H1 (cell line): ENCODE results near the gene PDRG1. TPM values are rescaled to one million over a fixed set of nuclear protein-coding genes. Genes with fewer than 3 reads are reported as not detected.

Source experiments
- CTCF ChIA-PET: fragments of 300-600 bp; sonication (Branson Sonifier 250); formaldehyde crosslinking; loops from one replicate; lab custom pipeline; 2021; ENCODE audit not compliant: partially characterized antibody; lab: Charles Lee
- POLR2A ChIA-PET: fragments of 300-600 bp; sonication (Branson Sonifier 250); formaldehyde crosslinking; loops from one replicate; lab custom pipeline; 2021; ENCODE audit warnings: inconsistent platforms; ENCODE audit not compliant: partially characterized antibody; lab: Charles Lee
- DNase-seq, 2 experiments: peaks; one replicate each; pipeline versions ENCODE4 v3.0.0 to v3.0.0-alpha.2; 2010 to 2022; ENCODE audit warnings: low spot score in 2 of 2, low read depth in 1 of 2, mixed read lengths in 1 of 2
- FAIRE-seq: peaks from 2 replicates; lab custom pipeline; 2011; peaks lifted over from hg19 to GRCh38; lab: Jason Lieb, UNC
- H2AFZ ChIP-seq: 2 replicates; pipeline ENCODE4 v1.8.1; 2012; ENCODE audit warnings: low read length, inconsistent platforms
- H2AK5ac ChIP-seq: 2 replicates; pipeline ENCODE4 v1.6.1; 2013; ENCODE audit warnings: low read depth, low read length
- H2BK120ac ChIP-seq: replicated peaks from 2 replicates; pipeline ENCODE3; 2013; ENCODE audit warnings: low read depth, low read length, inconsistent platforms
- H2BK12ac ChIP-seq: 2 replicates; pipeline ENCODE4 v1.6.1; 2013; ENCODE audit warnings: low read depth, low read length
- H2BK15ac ChIP-seq: 2 replicates; pipeline ENCODE4 v1.6.1; 2013; ENCODE audit warnings: low read length
- H2BK20ac ChIP-seq: 2 replicates; pipeline ENCODE4 v1.6.1; 2013; ENCODE audit warnings: low read length
- H2BK5ac ChIP-seq: 2 replicates; pipeline ENCODE4 v1.6.1; 2013; ENCODE audit warnings: low read depth, low read length
- H3K14ac ChIP-seq: 2 replicates; pipeline ENCODE4 v1.6.1; 2013; ENCODE audit warnings: inconsistent platforms; ENCODE audit not compliant: insufficient read length
- H3K18ac ChIP-seq: 2 replicates; pipeline ENCODE4 v1.6.1; 2013; ENCODE audit warnings: low read length; ENCODE audit errors: extremely low read depth
- H3K23ac ChIP-seq: 2 replicates; pipeline ENCODE4 v1.6.1; 2013; ENCODE audit warnings: inconsistent platforms; ENCODE audit not compliant: insufficient read length
- H3K23me2 ChIP-seq: 2 replicates; pipeline ENCODE4 v1.6.1; 2013; ENCODE audit warnings: low read depth, low read length
- H3K27ac ChIP-seq: 2 replicates; pipeline ENCODE4 v1.6.1; 2011; ENCODE audit warnings: low read depth, low read length, inconsistent platforms
- H3K27me3 ChIP-seq, 4 experiments: replicated peaks in 1 of 4; 1 replicate in 1 of 4; 2 replicates in 3 of 4; pipeline versions ENCODE4 v1.6.1 to v1.8.1; 2011 to 2013; ENCODE audit warnings: low read length in 3 of 4, mild to moderate bottlenecking in 3 of 4, inconsistent platforms in 2 of 4, mixed read lengths in 2 of 4, moderate library complexity in 1 of 4; ENCODE audit not compliant: control insufficient read depth in 3 of 4, insufficient read depth in 3 of 4; ENCODE audit errors: extremely low read depth in 1 of 4
- H3K36me3 ChIP-seq, 4 experiments: 2 replicates each; pipeline versions ENCODE4 v1.6.1 to v1.8.1; 2011 to 2013; ENCODE audit warnings: mild to moderate bottlenecking in 4 of 4, low read length in 3 of 4, moderate library complexity in 2 of 4, control low read depth in 1 of 4, inconsistent platforms in 1 of 4; ENCODE audit not compliant: insufficient read depth in 4 of 4, control insufficient read depth in 2 of 4
- H3K4ac ChIP-seq: replicated peaks from 2 replicates; pipeline ENCODE3; 2013; ENCODE audit warnings: low read length, low read depth, mixed read lengths, inconsistent platforms; ENCODE audit not compliant: insufficient read length
- H3K4me1 ChIP-seq, 4 experiments: replicated peaks in 1 of 4; 1 replicate in 1 of 4; 2 replicates in 3 of 4; pipeline versions ENCODE4 v1.6.1 to v1.8.1; 2011 to 2013; ENCODE audit warnings: low read length in 3 of 4, inconsistent platforms in 2 of 4, mixed read lengths in 1 of 4; ENCODE audit not compliant: insufficient read depth in 4 of 4, control insufficient read depth in 3 of 4
- H3K4me2 ChIP-seq, 2 experiments: 2 replicates each; pipeline versions ENCODE4 v1.6.1 to v1.8.1; 2011 to 2013; ENCODE audit warnings: low read depth in 2 of 2, low read length in 2 of 2, control low read depth in 1 of 2, inconsistent platforms in 1 of 2, mild to moderate bottlenecking in 1 of 2; ENCODE audit not compliant: insufficient read depth in 1 of 2
- H3K4me3 ChIP-seq, 4 experiments: fragments of 200-600, 300-600 bp in 1 of 4; sonication (generic), shearing (Covaris generic), sonication (Bioruptor Twin) in 1 of 4; 2 replicates each; pipeline versions ENCODE4 v1.5.1 to v1.8.1; 2011 to 2016; ENCODE audit warnings: low read length in 4 of 4, low read depth in 3 of 4, control low read depth in 2 of 4, inconsistent platforms in 2 of 4, mild to moderate bottlenecking in 2 of 4, mixed read lengths in 1 of 4, moderate library complexity in 1 of 4; ENCODE audit not compliant: insufficient read depth in 2 of 4; ENCODE audit errors: extremely low read depth in 1 of 4
- H3K56ac ChIP-seq: replicated peaks from 2 replicates; pipeline ENCODE3; 2013; ENCODE audit warnings: low read depth, mild to moderate bottlenecking, mixed read lengths, low read length, inconsistent platforms; ENCODE audit not compliant: insufficient read length
- H3K79me1 ChIP-seq: 2 replicates; pipeline ENCODE4 v1.6.1; 2013; ENCODE audit warnings: low read depth, low read length, control low read depth
- H3K79me2 ChIP-seq, 2 experiments: 2 replicates each; pipeline versions ENCODE4 v1.6.1 to v1.8.1; 2012 to 2013; ENCODE audit warnings: low read length in 2 of 2, mild to moderate bottlenecking in 2 of 2, inconsistent platforms in 1 of 2; ENCODE audit not compliant: insufficient read depth in 2 of 2, control insufficient read depth in 1 of 2
- H3K9ac ChIP-seq, 4 experiments: replicated peaks in 1 of 4; 1 replicate in 1 of 4; 2 replicates in 3 of 4; pipeline versions ENCODE4 v1.6.1 to v1.8.1; 2011 to 2013; ENCODE audit warnings: low read depth in 3 of 4, low read length in 3 of 4, control low read depth in 2 of 4, mild to moderate bottlenecking in 2 of 4, moderate library complexity in 2 of 4, inconsistent platforms in 1 of 4; ENCODE audit errors: extremely low read depth in 1 of 4
- H3K9me3 ChIP-seq, 2 experiments: 2 replicates each; pipeline versions ENCODE4 v1.6.1 to v1.8.1; 2012 to 2013; ENCODE audit warnings: mild to moderate bottlenecking in 2 of 2, moderate library complexity in 2 of 2, control low read depth in 1 of 2, inconsistent platforms in 1 of 2, low read depth in 1 of 2, low read length in 1 of 2, mixed read lengths in 1 of 2; ENCODE audit not compliant: insufficient read depth in 2 of 2
- H4K20me1 ChIP-seq, 2 experiments: replicated peaks in 1 of 2; 2 replicates each; pipeline versions ENCODE3 to v1.8.1; 2011 to 2013; ENCODE audit warnings: inconsistent platforms in 2 of 2, low read length in 2 of 2, mild to moderate bottlenecking in 1 of 2; ENCODE audit not compliant: insufficient read depth in 2 of 2, control insufficient read depth in 1 of 2
- H4K5ac ChIP-seq: 2 replicates; pipeline ENCODE4 v1.6.1; 2013; ENCODE audit warnings: low read length, low read depth, mixed read lengths, inconsistent platforms; ENCODE audit not compliant: insufficient read length
- H4K8ac ChIP-seq: 2 replicates; pipeline ENCODE4 v1.8.0; 2013; ENCODE audit warnings: mild to moderate bottlenecking, moderate library complexity, low read length, inconsistent platforms; ENCODE audit not compliant: insufficient read depth; ENCODE audit errors: extremely low read depth
- H4K91ac ChIP-seq: replicated peaks from 2 replicates; pipeline ENCODE3; 2013; ENCODE audit warnings: low read length, mixed read lengths, inconsistent platforms; ENCODE audit not compliant: insufficient read length
- EZH2 ChIP-seq: fragments of 200-600 bp; sonication (generic); IDR thresholded peaks from 2 replicates; pipeline ENCODE4 v1.7.1; 2012; ENCODE audit warnings: low read depth, mild to moderate bottlenecking, moderate library complexity, low read length, inconsistent platforms; ENCODE audit not compliant: severe bottlenecking
- KDM1A ChIP-seq: fragments of 200-600, 300-600 bp; sonication (generic); IDR thresholded peaks from 2 replicates; pipeline ENCODE4 v1.7.1; 2016; ENCODE audit warnings: mild to moderate bottlenecking, low read length, borderline replicate concordance
- RNF2 ChIP-seq: fragments of 200-900, 300-1000 bp; sonication (generic); IDR thresholded peaks from 2 replicates; pipeline ENCODE4 v1.7.1; 2016; ENCODE audit warnings: borderline replicate concordance, low read depth, mild to moderate bottlenecking, antibody characterized with exemption, low read length; ENCODE audit not compliant: poor library complexity, severe bottlenecking; ENCODE audit errors: missing control alignments
- RXRA ChIP-seq: IDR thresholded peaks from 2 replicates; pipeline ENCODE4 v1.6.1; 2011; ENCODE audit warnings: low read depth, mild to moderate bottlenecking, low read length, moderate library complexity; ENCODE audit not compliant: insufficient read depth
- WGBS, 2 experiments: shearing (Covaris generic) in 1 of 2; methylation state at CpG; one replicate each; pipeline versions ENCODE4 v1.1.6 to v1.1.7; 2013 to 2015; ENCODE audit warnings: low lambda C conversion rate in 2 of 2, mixed read lengths in 2 of 2, inconsistent platforms in 1 of 2, low coverage in 1 of 2, missing lambda C conversion rate in 1 of 2; ENCODE audit not compliant: insufficient replicate concordance in 2 of 2, insufficient coverage in 1 of 2, insufficient read length in 1 of 2; ENCODE audit errors: extremely low coverage in 1 of 2, missing lambda C conversion rate in 1 of 2; 5-methylcytosine and 5-hydroxymethylcytosine counted together
- polyA plus RNA-seq, 7 experiments: library from polyadenylated mRNA; depleted of rRNA in 3 of 7; stranded (reverse) in 5 of 7; unstranded in 2 of 7; fragments of >200 nt in 5 of 7; fragments of 200-250 nt in 2 of 7; gene quantifications; 1 replicate in 5 of 7; 2 replicates in 1 of 7; 4 replicates in 1 of 7; pipeline versions ENCODE4 v1.2.1 to v1.2.3, GENCODE V29; 2011 to 2013; ENCODE audit warnings: missing spikeins in 2 of 7, mixed read lengths in 2 of 7
- total RNA-seq: library from RNA; stranded (reverse); fragmentation: NEBNext Ultra II Directional; extraction: Animal tissue kit (Norgen Biotek cat#: 25700); gene quantifications from 2 replicates; pipeline ENCODE4 v1.2.1, GENCODE V29; 2021

PDRG1 gene
- total and polyA plus RNA-seq, 2 of the 8 experiments (the other 6 are each of a cell fraction or from before 2014, with no cell fraction given), result 14.2 to 20.8 TPM

DNA sequence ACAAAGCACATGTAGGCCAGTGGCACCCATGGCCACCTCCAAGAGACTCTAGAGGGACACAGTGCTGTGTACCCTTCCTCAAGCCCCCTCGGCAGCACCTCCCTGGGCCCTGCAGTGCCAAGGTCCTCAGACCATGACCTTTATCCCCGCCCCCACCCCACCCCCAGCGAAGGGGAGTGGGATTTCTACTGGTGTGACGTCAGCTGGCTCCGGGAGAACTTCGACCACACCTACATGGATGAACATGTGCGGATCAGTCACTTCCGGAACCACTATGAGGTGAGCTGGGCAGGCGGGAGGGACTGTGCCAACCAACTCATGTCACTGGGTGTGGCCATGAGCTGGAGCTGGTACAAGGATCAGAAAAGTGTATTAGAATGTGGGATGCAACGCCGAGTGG, 43.4 kb downstream of the PDRG1 start:
- ChIA-PET CTCF (interaction anchor here (0.7 to 1.1 kb wide), 3 partner anchors 27 to 199 kb away, joined by 3 to 4 read pairs (median 3); no protein-coding TSS in a partner anchor), POLR2A (interaction anchor here (1.0 kb wide), 1 partner anchor 9 kb away, joined by 3 read pairs; no protein-coding TSS in a partner anchor)
- DNase-seq, result no peak
- Histone ChIP-seq H2BK5ac (no peak overlapping the region), H2BK20ac (0 out of 2 replicates have a peak overlapping the region, but pooled peaks have one; percentile 90), H3K4me1 (peaks cover 12 to 31% (median 24%) of the 10 kb centered on the region in 4 experiments), H3K4me3 (no peak overlapping the region; a peak in 1 of 8 replicates), H4K5ac (no peak overlapping the region), H3K14ac (no peak overlapping the region), H3K9ac (no peak overlapping the region; a peak in 1 of 7 replicates), H3K4ac (no peak overlapping the region), H3K4me2 (no peak overlapping the region), H3K36me3 (no peaks in the 10 kb centered on the region), H4K91ac (peak overlapping the region; percentile 7), H3K56ac (no peak overlapping the region), H2BK120ac (no peak overlapping the region), H3K18ac (no peak overlapping the region), H2BK12ac (0 out of 2 replicates have a peak overlapping the region, but pooled peaks have one; percentile 55), H3K27ac (no peak overlapping the region), H3K79me2 (no peaks in the 10 kb centered on the region), H3K79me1 (no peaks in the 10 kb centered on the region), H4K20me1 (no peaks in the 10 kb centered on the region), H4K8ac (no peak overlapping the region), H2BK15ac (no peak overlapping the region), H2AK5ac (no peak overlapping the region), H3K23ac (no peak overlapping the region), H2AFZ (no peak overlapping the region), H3K23me2 (peaks cover 2% of the 10 kb centered on the region; the same call in 1 of the 2 replicates), H3K27me3 (peaks cover 0 to 2% (median 0%) of the 10 kb centered on the region in 4 experiments; a peak in 1 of 7 replicates), H3K9me3 (no peaks in the 10 kb centered on the region)
- 91% methylated on average over 11 of the region's 11 CpGs; no CpG with 5 or more reads in 1 of the 2 experiments for WGBS, 2 experiments
- no peak for FAIRE-seq
- TF ChIP-seq RNF2 (no peak), KDM1A (no peak), EZH2 (no peak), RXRA (no peak)
